GM12878 (cell line): ENCODE measurements around the gene CLEC18B.

Experiments
- CTCF ChIP-seq, 3 experiments: IDR thresholded peaks in 2 of 3; conservative IDR thresholded peaks in 1 of 3; 2 replicates each; pipeline ENCODE4 v1.5.1; 2011; ENCODE audit warnings: low read depth in 3 of 3, low read length in 3 of 3, mild to moderate bottlenecking in 3 of 3, control low read depth in 2 of 3, moderate library complexity in 2 of 3, inconsistent platforms in 1 of 3, mixed read lengths in 1 of 3; ENCODE audit not compliant: control insufficient read depth in 2 of 3, insufficient read depth in 1 of 3; ENCODE audit errors: extremely low read depth in 1 of 3
- CUX1 ChIP-seq: IDR thresholded peaks from 2 replicates; pipeline ENCODE4 v1.6.1; 2012; ENCODE audit warnings: improper control_type of control experiment, low read depth, low read length; ENCODE audit not compliant: insufficient replicate concordance
- E2F4 ChIP-seq: IDR thresholded peaks from 2 replicates; pipeline ENCODE4 v1.6.1; 2012; ENCODE audit warnings: low read depth, low read length, improper control_type of control experiment
- ESRRA ChIP-seq: IDR thresholded peaks from 2 replicates; pipeline ENCODE4 v1.6.1; 2012; ENCODE audit warnings: mild to moderate bottlenecking, low read length, improper control_type of control experiment
- FOXK2 ChIP-seq: fragments of 450-650 bp; IDR thresholded peaks from 2 replicates; pipeline ENCODE4 v1.6.1; 2017; ENCODE audit warnings: mild to moderate bottlenecking, moderate library complexity
- POLR2A ChIP-seq: IDR thresholded peaks from 2 replicates; pipeline ENCODE4 v1.6.1; 2011; ENCODE audit warnings: low read depth, mild to moderate bottlenecking, low read length
- REST ChIP-seq: IDR thresholded peaks from 2 replicates; pipeline ENCODE4 v1.6.1; 2012; ENCODE audit warnings: mild to moderate bottlenecking, low read depth, low read length
- SP1 ChIP-seq: IDR thresholded peaks from one replicate; pipeline ENCODE4 v1.6.1; 2011; ENCODE audit warnings: low read depth, low read length
- TAF1 ChIP-seq: IDR thresholded peaks from 2 replicates; pipeline ENCODE4 v1.6.1; 2011; ENCODE audit warnings: mild to moderate bottlenecking, low read depth, low read length, borderline replicate concordance
- USF1 ChIP-seq: IDR thresholded peaks from 2 replicates; pipeline ENCODE4 v1.6.1; 2011; ENCODE audit warnings: borderline replicate concordance, low read depth, mild to moderate bottlenecking, moderate library complexity, mixed read lengths, low read length; ENCODE audit not compliant: insufficient read depth; ENCODE audit errors: extremely low read length

GRCh38 chr16:74431516-74431915 lies 10.2 kb upstream of the CLEC18B start:
- TF ChIP-seq E2F4 (no peak), TAF1 (no peak), ESRRA (no peak), POLR2A (no peak), CTCF (IDR thresholded peaks at IDR 0.05 in 2 of 3, conservative IDR thresholded peaks at IDR 0.05 in 1 of 3; ENCODE audit: control insufficient read depth in 2 of 3, extremely low read depth in 1 of 3, insufficient read depth in 1 of 3, low read depth in 3 of 3, low read length in 3 of 3) (no peak), REST (no peak), CUX1 (no peak), SP1 (no peak), FOXK2 (no peak), USF1 (no peak)
